CD4-positive, alpha-beta T cell treated with Interleukin-2 at 100 ng/mL for 4 hours (primary cell): ENCODE data around the gene CCDC69.

Experiments used
- DNase-seq: peaks from one replicate; pipeline ENCODE4 v3.0.0-alpha.2; 2020; ENCODE audit warnings: low spot score

CCDC69 gene

GRCh38 chr5:151164687-151165392 is 59.1 kb downstream of the CCDC69 start:
- DNase-seq, result peak; percentile 89

GRCh38 chr5:151162776-151163175 is 61.1 kb downstream of the CCDC69 start:
- no peak for DNase-seq

GRCh38 chr5:151159649-151160373 is 64.1 kb downstream of the CCDC69 start:
- DNase-seq, result no peak

GRCh38 chr5:151158287-151158661 is 65.6 kb downstream of the CCDC69 start:
- no peak for DNase-seq

GRCh38 chr5:151157426-151158286 is 66.2 kb downstream of the CCDC69 start, which contains the start of gene ANXA6:
TSS of gene ANXA6 (minus strand) at chr5:151157779. CDS start at chr5:151147901, 9,878 bp downstream.
- peak; percentile 57 for DNase-seq

GRCh38 chr5:151156507-151157420 is 67.1 kb downstream of the CCDC69 start:
- peak; percentile 19 for DNase-seq

- DNase-seq, result no peak
These were observed 68.0 kb downstream of the CCDC69 start for GRCh38 chr5:151155775-151156506.

GRCh38 chr5:151154931-151155774 is 68.7 kb downstream of the CCDC69 start:
- DNase-seq, result peak; percentile 63

GRCh38 chr5:151153766-151154272 is 70.1 kb downstream of the CCDC69 start:
- DNase-seq, result peak; percentile 54

GRCh38 chr5:151153300-151153699 is 70.6 kb downstream of the CCDC69 start:
- DNase-seq, result no peak

- peak; percentile 17 for DNase-seq
These were observed 72.1 kb downstream of the CCDC69 start for GRCh38 chr5:151151793-151152192.

- no peak for DNase-seq
These were observed 72.6 kb downstream of the CCDC69 start for GRCh38 chr5:151151263-151151660.

- DNase-seq, result peak; percentile 85
These were observed 73.2 kb downstream of the CCDC69 start for GRCh38 chr5:151150471-151151262.

- DNase-seq, result peak; percentile 31
These were observed 75.3 kb downstream of the CCDC69 start for GRCh38 chr5:151148583-151148982.

- no peak for DNase-seq
These were observed 76.9 kb downstream of the CCDC69 start for GRCh38 chr5:151147033-151147432.

- no peak for DNase-seq
These were observed 77.8 kb downstream of the CCDC69 start for GRCh38 chr5:151146061-151146460.

GRCh38 chr5:151144922-151145321 is 79.0 kb downstream of the CCDC69 start:
- DNase-seq, result no peak

- DNase-seq, result no peak
These were observed 79.6 kb downstream of the CCDC69 start for GRCh38 chr5:151144275-151144674.

GRCh38 chr5:151143645-151144044 is 80.2 kb downstream of the CCDC69 start:
- DNase-seq, result no peak
